Urothelium cell line (cell line): ENCODE data around the gene CACNA1A.
"Not testable (repeated sequence)": the region's sequence is repeated elsewhere in the genome, so short reads cannot be mapped to it uniquely, and the experiment has no call there.

Experiments
- DNase-seq: peaks from one replicate; pipeline ENCODE4 v3.0.0; 2011; ENCODE audit warnings: low spot score, mixed read lengths
- FAIRE-seq: peaks from 2 replicates; lab custom pipeline; 2011; peaks lifted over from hg19 to GRCh38; lab: Jason Lieb, UNC

CACNA1A gene

GRCh38 chr19:13282486-13283065, 223.7 kb downstream of the CACNA1A start:
- DNase-seq (no peak), FAIRE-seq (no peak)

- DNase-seq, result no peak
- no peak for FAIRE-seq
Observed at GRCh38 chr19:13281567-13282291, 224.6 kb downstream of the CACNA1A start.

GRCh38 chr19:13277104-13277809, 229.0 kb downstream of the CACNA1A start:
- FAIRE-seq (no peak), DNase-seq (peak; percentile 58)

GRCh38 chr19:13275016-13275722, 231.1 kb downstream of the CACNA1A start:
- DNase-seq (no peak), FAIRE-seq (no peak)

- FAIRE-seq, result no peak
Observed at GRCh38 chr19:13270514-13271105, 235.7 kb downstream of the CACNA1A start.

GRCh38 chr19:13269348-13269747, 236.9 kb downstream of the CACNA1A start:
- FAIRE-seq (no peak), DNase-seq (no peak)

More at GRCh38 chr19:13270514-13271105, 235.7 kb downstream of the CACNA1A start:
- DNase-seq, result no peak

GRCh38 chr19:13267889-13268288, 238.4 kb downstream of the CACNA1A start:
- FAIRE-seq (no peak), DNase-seq (no peak)

- DNase-seq (no peak), FAIRE-seq (no peak)
Observed at GRCh38 chr19:13267131-13267530, 239.1 kb downstream of the CACNA1A start.

- DNase-seq, result peak; percentile 39
- no peak for FAIRE-seq
Observed at GRCh38 chr19:13262450-13262849, 243.8 kb downstream of the CACNA1A start.

- DNase-seq, result peak; percentile 78
- no peak for FAIRE-seq
Observed at GRCh38 chr19:13260883-13261653, 245.2 kb downstream of the CACNA1A start.

- DNase-seq, result no peak
- FAIRE-seq, result no peak
Observed at GRCh38 chr19:13256918-13257317, 249.4 kb downstream of the CACNA1A start.

- FAIRE-seq, DNase-seq: not testable (repeated sequence)
Observed at GRCh38 chr19:13256398-13256797, 249.9 kb downstream of the CACNA1A start.

GRCh38 chr19:13255719-13256059, 250.6 kb downstream of the CACNA1A start:
- FAIRE-seq, result no peak
- no peak for DNase-seq

GRCh38 chr19:13255041-13255718, 251.1 kb downstream of the CACNA1A start:
- no peak for DNase-seq
- FAIRE-seq, result no peak

- no peak for DNase-seq
- FAIRE-seq, result no peak
Observed at GRCh38 chr19:13252569-13253335, 253.5 kb downstream of the CACNA1A start.

GRCh38 chr19:13244920-13245319, 261.4 kb downstream of the CACNA1A start:
- FAIRE-seq, result no peak

GRCh38 chr19:13241231-13242104, 264.8 kb downstream of the CACNA1A start:
- FAIRE-seq (no peak), DNase-seq (no peak)

More at GRCh38 chr19:13244920-13245319, 261.4 kb downstream of the CACNA1A start:
- DNase-seq, result no peak
